22Rv1 (cell line): Measurements from ENCODE around the gene NRG3.
A peak's percentile ranks its signal among the peaks of the same experiment; 100 is the strongest.

ENCODE experiments used
- H3K27ac ChIP-seq: fragments of 450-650 bp; 2 replicates; pipeline ENCODE4 v1.5.1; 2017
- ZFX ChIP-seq: fragments of 450-650 bp; IDR thresholded peaks from 2 replicates; pipeline ENCODE4 v1.6.1; 2017; ENCODE audit warnings: antibody characterized with exemption, borderline replicate concordance
- TF ChIP-seq, protein P1 (sequence below): fragments of 450-650 bp; IDR thresholded peaks from 2 replicates; pipeline ENCODE4 v1.5.1; 2017; ENCODE audit warnings: mild to moderate bottlenecking

The NRG3 gene

DNA sequence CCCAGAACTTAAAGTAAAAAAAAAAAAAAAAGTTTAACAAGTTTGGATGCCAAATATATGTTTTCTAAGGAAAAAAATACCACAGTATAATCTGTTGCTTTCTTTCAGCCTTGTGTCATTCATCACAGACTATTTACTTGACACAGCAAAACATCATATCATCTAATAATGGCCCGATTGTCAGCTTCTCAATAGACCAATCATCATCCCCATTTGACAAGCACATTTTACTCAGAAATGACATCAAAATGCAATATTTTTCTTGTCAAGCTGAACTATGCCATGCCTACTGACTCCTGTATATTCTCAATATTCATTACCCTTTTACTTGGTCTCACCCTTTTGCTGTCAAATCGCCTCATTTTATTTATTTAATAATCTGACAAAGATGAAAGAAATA, 249.7 kb downstream of the NRG3 start:
- H3K27ac ChIP-seq = no peak overlapping the region
- no peak for TF ChIP-seq ZFX
- TF ChIP-seq, protein P1, sequence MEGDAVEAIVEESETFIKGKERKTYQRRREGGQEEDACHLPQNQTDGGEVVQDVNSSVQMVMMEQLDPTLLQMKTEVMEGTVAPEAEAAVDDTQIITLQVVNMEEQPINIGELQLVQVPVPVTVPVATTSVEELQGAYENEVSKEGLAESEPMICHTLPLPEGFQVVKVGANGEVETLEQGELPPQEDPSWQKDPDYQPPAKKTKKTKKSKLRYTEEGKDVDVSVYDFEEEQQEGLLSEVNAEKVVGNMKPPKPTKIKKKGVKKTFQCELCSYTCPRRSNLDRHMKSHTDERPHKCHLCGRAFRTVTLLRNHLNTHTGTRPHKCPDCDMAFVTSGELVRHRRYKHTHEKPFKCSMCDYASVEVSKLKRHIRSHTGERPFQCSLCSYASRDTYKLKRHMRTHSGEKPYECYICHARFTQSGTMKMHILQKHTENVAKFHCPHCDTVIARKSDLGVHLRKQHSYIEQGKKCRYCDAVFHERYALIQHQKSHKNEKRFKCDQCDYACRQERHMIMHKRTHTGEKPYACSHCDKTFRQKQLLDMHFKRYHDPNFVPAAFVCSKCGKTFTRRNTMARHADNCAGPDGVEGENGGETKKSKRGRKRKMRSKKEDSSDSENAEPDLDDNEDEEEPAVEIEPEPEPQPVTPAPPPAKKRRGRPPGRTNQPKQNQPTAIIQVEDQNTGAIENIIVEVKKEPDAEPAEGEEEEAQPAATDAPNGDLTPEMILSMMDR = no peak

DNA sequence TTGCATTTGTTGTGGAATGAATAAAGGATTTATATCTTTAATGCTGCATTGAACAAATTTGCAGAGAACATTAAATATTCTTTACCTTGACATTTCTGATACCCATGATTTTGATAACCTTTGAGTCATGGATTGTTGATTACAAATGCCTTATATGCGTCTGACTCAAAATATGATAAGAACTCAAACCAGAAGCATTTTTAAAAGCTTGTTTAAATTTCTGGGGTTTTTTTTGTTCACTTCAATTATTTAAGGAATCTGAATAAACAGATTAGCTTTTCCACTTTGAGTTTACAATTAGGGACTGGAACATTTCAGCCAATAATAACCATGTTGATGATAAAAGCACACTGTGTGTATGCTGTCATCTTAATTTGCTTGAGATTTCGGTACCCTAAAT, 253.5 kb downstream of the NRG3 start:
- TF ChIP-seq, protein P1 = no peak
- TF ChIP-seq ZFX = no peak
- H3K27ac ChIP-seq = no peak overlapping the region

GRCh38 chr10:82136103-82136502, 261.1 kb downstream of the NRG3 start:
- TF ChIP-seq, protein P1 = no peak
- TF ChIP-seq ZFX = no peak
- no peak overlapping the region for H3K27ac ChIP-seq

DNA sequence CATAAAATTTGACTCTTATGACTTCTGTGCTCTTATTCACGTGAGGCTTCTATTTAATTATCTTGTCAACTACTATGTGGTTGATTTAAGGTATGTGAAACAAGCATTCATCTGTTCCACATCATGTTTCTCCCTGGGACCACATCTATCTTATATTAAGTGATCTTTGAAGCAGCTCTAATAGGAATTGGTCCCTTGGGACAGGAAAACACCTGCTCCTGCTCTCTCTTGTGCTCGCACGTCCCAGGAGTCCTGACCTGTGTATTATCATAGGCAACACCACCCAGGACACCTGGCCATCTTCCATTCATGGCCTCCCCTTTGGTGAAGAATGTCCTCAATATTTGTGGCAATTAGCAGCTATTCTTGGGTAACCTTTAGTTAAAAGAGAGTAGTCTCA, 269.2 kb downstream of the NRG3 start:
- H3K27ac ChIP-seq = no peak overlapping the region
- no peak for TF ChIP-seq ZFX
- TF ChIP-seq, protein P1 = no peak

DNA sequence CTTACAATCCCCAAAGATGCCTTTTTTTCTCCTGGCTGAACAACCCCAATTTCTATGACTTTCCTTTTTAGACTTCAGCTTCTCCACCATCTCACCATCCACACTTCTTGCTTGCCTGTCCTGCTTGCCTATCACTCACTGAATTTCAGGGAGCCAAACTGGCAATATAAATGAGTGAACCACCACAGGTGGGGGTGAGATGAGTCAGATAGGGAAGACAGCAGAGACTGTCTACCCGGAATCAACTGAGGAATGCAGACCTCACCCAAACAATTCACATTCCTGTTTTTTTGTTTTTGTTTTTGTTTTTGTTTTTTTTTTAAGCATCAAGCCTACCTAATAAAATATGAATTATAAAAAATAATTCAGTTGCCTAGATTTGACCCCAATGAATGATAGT, 273.8 kb downstream of the NRG3 start:
- TF ChIP-seq, protein P1 = no peak
- no peak overlapping the region for H3K27ac ChIP-seq

GRCh38 chr10:82149674-82150073, 274.7 kb downstream of the NRG3 start:
- H3K27ac ChIP-seq = no peak overlapping the region
- TF ChIP-seq, protein P1 = no peak
- no peak for TF ChIP-seq ZFX

DNA sequence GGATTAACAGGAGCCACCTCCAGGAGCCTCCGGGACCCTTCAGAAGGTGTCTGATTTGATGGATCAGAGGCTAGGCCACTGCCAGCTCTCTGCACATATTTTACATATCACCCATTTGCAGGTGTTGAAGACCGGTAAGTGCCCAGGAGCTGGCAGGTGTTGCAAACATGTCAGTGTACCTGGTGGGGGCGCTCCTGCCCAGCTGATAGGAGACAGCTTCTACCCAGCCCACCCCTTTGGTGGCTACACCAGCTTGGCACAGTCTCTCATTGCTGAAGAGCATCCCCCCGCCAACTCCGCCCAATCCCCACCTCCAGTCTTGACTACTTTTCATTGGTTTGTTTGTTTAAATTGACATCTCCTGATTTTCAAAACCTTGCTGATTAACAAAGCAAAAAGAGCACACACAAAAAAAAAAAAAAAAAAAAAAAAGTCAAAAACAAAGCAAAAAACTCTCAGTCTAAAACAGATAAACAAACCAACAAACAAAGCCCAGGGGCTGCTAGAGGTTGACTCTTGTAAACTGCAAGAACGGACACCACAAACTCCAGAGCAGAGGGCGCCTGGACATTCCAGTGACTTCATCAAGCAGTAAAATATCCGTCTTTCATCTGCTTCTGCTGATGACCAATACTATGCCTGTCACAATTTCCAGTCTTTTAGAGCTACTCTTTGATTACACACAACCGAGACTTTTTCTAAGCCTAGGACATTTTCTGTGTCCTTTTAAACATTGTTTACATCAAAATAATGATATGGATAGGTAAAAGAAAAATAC, 275.3 kb downstream of the NRG3 start:
- TF ChIP-seq, protein P1 = peak; percentile 47
- TF ChIP-seq ZFX = no peak
- no peak overlapping the region for H3K27ac ChIP-seq
